ENCODE data around the gene PDE11A.

DNA sequence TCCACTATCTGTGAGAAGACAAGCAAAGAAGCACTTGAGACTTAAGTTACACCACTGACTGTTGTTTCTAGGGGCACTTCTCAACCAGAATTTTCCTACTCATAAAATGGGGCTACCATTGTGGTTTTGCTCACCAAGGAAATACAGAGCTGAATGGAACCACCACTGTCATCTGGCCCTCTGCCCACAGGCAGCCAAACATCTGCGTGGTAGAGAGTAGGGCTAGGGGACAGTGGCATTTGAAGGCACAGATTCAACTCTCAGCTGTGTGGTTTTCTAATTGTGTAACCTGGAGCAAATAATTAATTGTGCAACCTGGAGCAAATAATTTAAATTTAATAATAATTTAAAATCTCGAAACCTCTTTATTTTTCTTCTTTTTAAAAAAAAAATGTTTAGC, 79.6 kb downstream of the PDE11A start:
- TF ChIP-seq POLR2A (IDR thresholded peaks at IDR 0.05; ENCODE audit: low read depth, low read length) (no peak), SPI1 (IDR thresholded peaks at IDR 0.05; ENCODE audit: low read depth, low read length) (no peak), POLR2AphosphoS5 (IDR thresholded peaks at IDR 0.05; ENCODE audit: low read depth, low read length) (no peak), PAX5 (IDR thresholded peaks at IDR 0.05; ENCODE audit: insufficient read depth, low read length, severe bottlenecking) (no peak)
